CD14-positive monocyte (primary cell): ENCODE data around the gene MGAT5B. TPM values are rescaled to one million over a fixed set of nuclear protein-coding genes. Genes with fewer than 3 reads are reported as not detected.

Experiments
- DNase-seq, 3 donors: peaks; one replicate each; pipeline ENCODE4 v3.0.0-alpha.2; 2011 to 2022
- H2AFZ ChIP-seq: 2 replicates; pipeline ENCODE4 v1.6.0; 2012; ENCODE audit warnings: mild to moderate bottlenecking, low read depth, low read length, inconsistent platforms; ENCODE audit not compliant: insufficient read depth, poor library complexity, severe bottlenecking
- H3K27ac ChIP-seq, 2 donors: 1 replicate in 1 of 2; 2 replicates in 1 of 2; pipeline ENCODE4 v1.5.1; 2012 to 2013; ENCODE audit warnings: low read length in 2 of 2, control low read depth in 1 of 2, inconsistent platforms in 1 of 2, low read depth in 1 of 2, mild to moderate bottlenecking in 1 of 2
- H3K27me3 ChIP-seq, 2 donors: one replicate each; pipeline versions ENCODE4 v1.6.0 to v1.6.1; 2011 to 2013; ENCODE audit warnings: low read length in 2 of 2; ENCODE audit not compliant: control insufficient read depth in 2 of 2, insufficient read depth in 2 of 2
- H3K36me3 ChIP-seq, 2 donors: replicated peaks in 1 of 2; 1 replicate in 1 of 2; 2 replicates in 1 of 2; pipeline versions ENCODE4 v1.5.1 to v1.6.1; 2012 to 2013; ENCODE audit warnings: low read length in 2 of 2, control low read depth in 1 of 2, inconsistent platforms in 1 of 2, mild to moderate bottlenecking in 1 of 2; ENCODE audit not compliant: insufficient read depth in 2 of 2, control insufficient read depth in 1 of 2
- H3K4me1 ChIP-seq, 2 donors: 1 replicate in 1 of 2; 2 replicates in 1 of 2; pipeline versions ENCODE4 v1.5.1 to v1.6.1; 2012 to 2013; ENCODE audit warnings: low read length in 2 of 2, control low read depth in 1 of 2, inconsistent platforms in 1 of 2, mild to moderate bottlenecking in 1 of 2, moderate library complexity in 1 of 2; ENCODE audit not compliant: insufficient read depth in 2 of 2, control insufficient read depth in 1 of 2
- H3K4me2 ChIP-seq: replicated peaks from 2 replicates; pipeline ENCODE3; 2012; ENCODE audit warnings: low read length, moderate library complexity, mild to moderate bottlenecking; ENCODE audit not compliant: poor library complexity, severe bottlenecking; ENCODE audit errors: extremely low read depth
- H3K4me3 ChIP-seq, 3 experiments: fragments of 200-600 bp in 1 of 3; sonication (generic) in 1 of 3; replicated peaks in 1 of 3; 1 replicate in 2 of 3; 2 replicates in 1 of 3; pipeline ENCODE4 v1.5.1; 2011 to 2013; ENCODE audit warnings: low read length in 3 of 3, mild to moderate bottlenecking in 3 of 3, control low read depth in 2 of 3, low read depth in 2 of 3, inconsistent platforms in 1 of 3, moderate library complexity in 1 of 3
- H3K79me2 ChIP-seq: 2 replicates; pipeline ENCODE4 v1.6.0; 2012; ENCODE audit warnings: mild to moderate bottlenecking, control low read depth, inconsistent platforms, low read length, moderate library complexity; ENCODE audit not compliant: insufficient read depth
- H3K9ac ChIP-seq: 2 replicates; pipeline ENCODE4 v1.6.0; 2017; ENCODE audit warnings: low read length, mild to moderate bottlenecking; ENCODE audit not compliant: insufficient read depth, poor library complexity, severe bottlenecking
- H3K9me3 ChIP-seq, 2 donors: replicated peaks in 1 of 2; 1 replicate in 1 of 2; 2 replicates in 1 of 2; pipeline versions ENCODE4 v1.5.1 to v1.6.1; 2012 to 2013; ENCODE audit warnings: low read length in 2 of 2, control low read depth in 1 of 2; ENCODE audit not compliant: control insufficient read depth in 1 of 2, insufficient read depth in 1 of 2
- H4K20me1 ChIP-seq: 2 replicates; pipeline ENCODE4 v1.6.0; 2012; ENCODE audit warnings: mild to moderate bottlenecking, low read length, control low read depth, moderate library complexity; ENCODE audit not compliant: insufficient read depth
- H3K27ac Mint-ChIP-seq, 7 donors: one replicate each; pipeline ENCODE4 v1.8.0; 2020; ENCODE audit warnings: mild to moderate bottlenecking in 7 of 7, mixed read lengths in 7 of 7, moderate library complexity in 6 of 7, inconsistent platforms in 2 of 7
- H3K27me3 Mint-ChIP-seq, 3 donors: one replicate each; pipeline ENCODE4 v1.8.0; 2021 to 2022; ENCODE audit warnings: low read depth in 3 of 3, mild to moderate bottlenecking in 3 of 3, mixed read lengths in 3 of 3, moderate library complexity in 3 of 3, inconsistent platforms in 1 of 3
- H3K36me3 Mint-ChIP-seq, 2 donors: one replicate each; pipeline ENCODE4 v1.8.0; 2020; ENCODE audit warnings: mixed read lengths in 2 of 2, inconsistent platforms in 1 of 2, mild to moderate bottlenecking in 1 of 2
- H3K4me1 Mint-ChIP-seq: one replicate; pipeline ENCODE4 v1.8.0; 2020; ENCODE audit warnings: mild to moderate bottlenecking, mixed read lengths
- H3K4me3 Mint-ChIP-seq, 2 donors: one replicate each; pipeline ENCODE4 v1.8.0; 2020; ENCODE audit warnings: mild to moderate bottlenecking in 2 of 2, mixed read lengths in 2 of 2, moderate library complexity in 1 of 2
- H3K9me3 Mint-ChIP-seq, 7 donors: one replicate each; pipeline ENCODE4 v1.8.0; 2020 to 2022; ENCODE audit warnings: mixed read lengths in 7 of 7, mild to moderate bottlenecking in 6 of 7, moderate library complexity in 6 of 7, inconsistent platforms in 2 of 7
- CTCF ChIP-seq: fragments of 200-600 bp; IDR thresholded peaks from one replicate; pipeline ENCODE4 v1.8.0; 2022; ENCODE audit warnings: antibody characterized with exemption, mild to moderate bottlenecking
- WGBS: methylation state at CpG from one replicate; pipeline ENCODE4 v1.1.5; 2013; ENCODE audit warnings: missing lambda C conversion rate; ENCODE audit not compliant: insufficient coverage; 5-methylcytosine and 5-hydroxymethylcytosine counted together
- intact Hi-C, 2 donors: fragments of 100-400 bp; cut with micrococcal nuclease; formaldehyde crosslinking; loops; one replicate each; pipeline versions ENCODE4 v1.15.0 to v1.15.1; 2023
- polyA plus RNA-seq, 3 donors: library from polyadenylated mRNA; depleted of rRNA in 1 of 3; unstranded in 2 of 3; stranded (reverse) in 1 of 3; fragments of 300-500 nt in 2 of 3; fragments of >200 nt in 1 of 3; fragmentation: Illumina TruSeq in 2 of 3; gene quantifications; 1 replicate in 2 of 3; 2 replicates in 1 of 3; pipeline ENCODE4 v1.2.3, GENCODE V29; 2012 to 2021

MGAT5B gene
- polyA plus RNA-seq, 3 donors = not detected

- Mint-ChIP-seq H3K27me3 (peaks cover 0 to 6% (median 3%) of the 10 kb centered on the region in 3 donors), H3K4me3 (no peak overlapping the region), H3K36me3 (no peaks in the 10 kb centered on the region), H3K4me1 (no peaks in the 10 kb centered on the region), H3K27ac (no peak overlapping the region), H3K9me3 (no peaks in the 10 kb centered on the region)
- WGBS = 88% methylated on average over 6 of the region's 12 CpGs
- no peak for TF ChIP-seq CTCF
- no peaks in the 10 kb centered on the region for H3K9me3 ChIP-seq
- H3K4me1 ChIP-seq = no peaks in the 10 kb centered on the region
- no peak overlapping the region for H3K4me3 ChIP-seq
- no peak overlapping the region for H3K27ac ChIP-seq
- no peaks in the 10 kb centered on the region for H4K20me1 ChIP-seq
- no peaks in the 10 kb centered on the region for H3K36me3 ChIP-seq
- H3K79me2 ChIP-seq = no peaks in the 10 kb centered on the region
- no peaks in the 10 kb centered on the region for H3K27me3 ChIP-seq
- no peak overlapping the region for H3K9ac ChIP-seq
- no peak for DNase-seq
- H3K4me2 ChIP-seq = no peak overlapping the region
- intact Hi-C loops = no loop called here
- no peak overlapping the region for H2AFZ ChIP-seq
Measured at GRCh38 chr17:76934561-76935320, 66.5 kb downstream of the MGAT5B start.

DNA sequence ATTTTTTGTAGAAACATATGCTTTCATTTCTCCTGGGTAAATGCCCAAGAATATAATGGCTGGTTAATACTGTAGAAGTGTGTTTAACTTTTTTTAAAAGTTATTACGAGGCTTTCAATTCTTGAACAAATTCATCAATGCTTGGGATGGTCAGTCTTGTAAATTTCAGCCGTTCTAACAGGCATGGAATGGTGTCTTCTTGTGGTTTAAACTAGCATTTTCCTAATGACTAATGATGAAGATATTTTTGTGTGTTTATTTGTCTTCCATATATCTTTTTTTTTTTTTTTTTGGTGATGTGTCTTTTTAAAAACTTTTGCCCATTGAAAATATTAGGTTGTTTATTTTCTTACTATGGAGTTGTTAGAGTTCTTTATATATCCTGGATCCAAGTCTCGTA is 67.1 kb downstream of the MGAT5B start:
- intact Hi-C loops = no loop called here
- H3K27me3 Mint-ChIP-seq = peaks cover 0 to 6% (median 1%) of the 10 kb centered on the region in 3 donors
- Histone ChIP-seq H3K9me3 (no peaks in the 10 kb centered on the region), H3K36me3 (no peaks in the 10 kb centered on the region), H3K27me3 (no peaks in the 10 kb centered on the region), H3K79me2 (no peaks in the 10 kb centered on the region), H3K4me1 (no peaks in the 10 kb centered on the region), H3K4me3 (no peak overlapping the region), H4K20me1 (no peaks in the 10 kb centered on the region), H3K27ac (no peak overlapping the region), H3K4me2 (no peak overlapping the region), H2AFZ (no peak overlapping the region), H3K9ac (no peak overlapping the region)
- no peaks in the 10 kb centered on the region for H3K4me1 Mint-ChIP-seq
- H3K27ac Mint-ChIP-seq = no peak overlapping the region
- H3K4me3 Mint-ChIP-seq = no peak overlapping the region
- TF ChIP-seq CTCF = no peak
- no peaks in the 10 kb centered on the region for H3K9me3 Mint-ChIP-seq
- DNase-seq = no peak
- no peaks in the 10 kb centered on the region for H3K36me3 Mint-ChIP-seq
- WGBS = no CpG with 5 or more reads among the region's 3 CpGs
